ES-I3 (cell line): ENCODE measurements around the gene CAPN8.

ENCODE experiments used
- H3K36me3 ChIP-seq: 2 replicates; pipeline ENCODE4 v1.6.1; 2013; ENCODE audit warnings: mild to moderate bottlenecking, low read length, control low read depth, moderate library complexity; ENCODE audit not compliant: insufficient read depth
- H3K4me1 ChIP-seq: 2 replicates; pipeline ENCODE4 v1.6.1; 2013; ENCODE audit warnings: mild to moderate bottlenecking, control low read depth, low read length; ENCODE audit not compliant: insufficient read depth
- H3K9ac ChIP-seq: 2 replicates; pipeline ENCODE4 v1.6.1; 2013; ENCODE audit warnings: low read depth, mild to moderate bottlenecking, low read length, moderate library complexity
- H3K9me3 ChIP-seq: 2 replicates; pipeline ENCODE4 v1.6.1; 2013; ENCODE audit warnings: mild to moderate bottlenecking, low read length, moderate library complexity; ENCODE audit not compliant: control insufficient read depth, insufficient read depth

CAPN8 gene

DNA sequence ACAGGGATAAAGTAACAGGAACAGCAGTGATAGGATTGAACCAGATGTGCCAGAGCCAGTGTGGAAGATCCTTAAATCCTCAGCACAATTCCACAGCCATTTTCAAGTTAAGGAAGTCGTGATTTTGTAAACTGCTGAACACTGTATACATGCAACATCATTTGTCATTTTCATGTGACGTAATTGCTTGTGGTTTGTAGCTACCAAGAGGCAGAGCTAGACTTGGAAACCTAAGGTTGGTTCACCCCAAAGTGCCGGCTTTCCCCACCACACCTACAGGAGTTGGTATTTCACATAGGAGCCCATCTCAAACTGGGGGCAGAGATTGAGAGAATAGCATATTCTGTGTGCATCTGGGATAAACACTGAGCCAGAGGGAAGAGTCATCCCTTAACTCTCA, 113.9 kb downstream of the CAPN8 start:
- no peaks in the 10 kb centered on the region for H3K36me3 ChIP-seq
- peaks cover 4% of the 10 kb centered on the region; the same call in 1 of the 2 replicates for H3K4me1 ChIP-seq
- H3K9me3 ChIP-seq: no peaks in the 10 kb centered on the region
- H3K9ac ChIP-seq: no peak overlapping the region

- H3K4me1 ChIP-seq: peaks cover 4% of the 10 kb centered on the region; the same call in 1 of the 2 replicates
- no peaks in the 10 kb centered on the region for H3K36me3 ChIP-seq
- H3K9ac ChIP-seq: no peak overlapping the region
- no peaks in the 10 kb centered on the region for H3K9me3 ChIP-seq
Measured at GRCh38 chr1:223549740-223550139, 115.8 kb downstream of the CAPN8 start.

DNA sequence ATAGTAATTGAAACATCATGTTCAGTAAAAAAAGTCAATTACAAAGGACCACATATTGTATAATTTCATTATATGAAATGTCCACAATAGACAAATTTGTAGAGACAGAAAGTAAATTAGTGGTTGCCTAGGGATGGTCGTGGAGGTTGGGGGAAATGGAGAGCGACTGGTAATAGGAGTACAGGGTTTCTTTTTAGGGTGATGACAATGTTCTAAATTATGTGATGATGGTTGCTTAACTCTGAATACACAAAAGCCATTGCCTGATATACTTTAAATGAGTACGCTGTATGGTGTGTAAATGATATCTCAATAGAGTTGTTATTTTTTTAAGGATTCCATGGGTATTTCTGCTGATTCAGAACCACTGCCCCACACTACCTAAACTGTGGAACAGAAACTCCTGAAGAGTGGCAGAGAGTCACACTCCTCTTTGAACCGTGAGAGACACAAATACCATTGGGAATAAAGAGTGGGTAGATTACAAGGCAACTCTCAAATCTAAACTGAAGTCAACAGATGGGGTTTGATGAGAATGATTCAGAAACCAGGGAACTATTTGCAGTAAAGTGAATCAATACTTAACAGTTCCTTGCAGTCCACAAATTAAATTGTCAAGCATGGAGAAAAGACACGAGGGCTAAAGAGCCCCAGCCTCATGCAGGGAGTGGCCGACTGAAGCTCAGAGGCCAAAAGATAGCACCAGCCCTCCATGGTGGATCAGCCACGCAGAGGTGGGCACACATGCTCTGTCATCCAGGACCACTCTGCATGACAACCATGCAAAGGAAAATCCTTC, 118.0 kb downstream of the CAPN8 start:
- H3K36me3 ChIP-seq: no peaks in the 10 kb centered on the region
- H3K4me1 ChIP-seq: peaks cover 4% of the 10 kb centered on the region; the same call in 1 of the 2 replicates
- H3K9ac ChIP-seq: no peak overlapping the region
- H3K9me3 ChIP-seq: no peaks in the 10 kb centered on the region

DNA sequence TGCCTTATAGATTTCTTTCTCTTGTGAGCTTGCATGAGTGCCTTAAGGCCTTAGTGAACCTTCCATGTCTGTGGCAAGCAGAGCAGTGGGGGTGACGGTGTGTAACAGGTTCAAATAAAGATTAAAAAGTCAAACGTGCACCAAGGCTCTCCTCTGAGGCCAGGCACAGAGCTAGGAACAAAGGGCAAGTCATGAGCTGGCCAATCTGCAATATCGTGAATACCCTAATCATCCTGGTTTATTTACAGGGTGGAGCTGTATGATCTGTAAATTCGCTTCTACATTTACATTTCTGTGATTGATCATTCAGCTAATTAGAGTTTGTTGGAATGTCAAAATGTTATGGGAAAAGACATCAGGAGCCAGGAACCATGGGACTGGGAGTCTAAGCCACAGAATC, 120.2 kb downstream of the CAPN8 start:
- H3K9me3 ChIP-seq: no peaks in the 10 kb centered on the region
- peaks cover 2% of the 10 kb centered on the region; the same call in 1 of the 2 replicates for H3K4me1 ChIP-seq
- H3K9ac ChIP-seq: no peak overlapping the region
- no peaks in the 10 kb centered on the region for H3K36me3 ChIP-seq

- Histone ChIP-seq H3K9ac (no peak overlapping the region), H3K9me3 (no peaks in the 10 kb centered on the region), H3K4me1 (no peaks in the 10 kb centered on the region), H3K36me3 (no peaks in the 10 kb centered on the region)
Measured at GRCh38 chr1:223543560-223543959, 121.9 kb downstream of the CAPN8 start.

GRCh38 chr1:223542831-223543230, 122.7 kb downstream of the CAPN8 start:
- Histone ChIP-seq H3K9me3 (no peaks in the 10 kb centered on the region), H3K36me3 (no peaks in the 10 kb centered on the region), H3K9ac (no peak overlapping the region), H3K4me1 (no peaks in the 10 kb centered on the region)

- Histone ChIP-seq H3K9ac (no peak overlapping the region), H3K9me3 (no peaks in the 10 kb centered on the region), H3K36me3 (no peaks in the 10 kb centered on the region), H3K4me1 (no peaks in the 10 kb centered on the region)
Measured at GRCh38 chr1:223540485-223541106, 124.9 kb downstream of the CAPN8 start.

GRCh38 chr1:223539750-223540149, 125.8 kb downstream of the CAPN8 start:
- H3K9me3 ChIP-seq: no peaks in the 10 kb centered on the region
- H3K4me1 ChIP-seq: no peaks in the 10 kb centered on the region
- H3K36me3 ChIP-seq: no peaks in the 10 kb centered on the region
- no peak overlapping the region for H3K9ac ChIP-seq

DNA sequence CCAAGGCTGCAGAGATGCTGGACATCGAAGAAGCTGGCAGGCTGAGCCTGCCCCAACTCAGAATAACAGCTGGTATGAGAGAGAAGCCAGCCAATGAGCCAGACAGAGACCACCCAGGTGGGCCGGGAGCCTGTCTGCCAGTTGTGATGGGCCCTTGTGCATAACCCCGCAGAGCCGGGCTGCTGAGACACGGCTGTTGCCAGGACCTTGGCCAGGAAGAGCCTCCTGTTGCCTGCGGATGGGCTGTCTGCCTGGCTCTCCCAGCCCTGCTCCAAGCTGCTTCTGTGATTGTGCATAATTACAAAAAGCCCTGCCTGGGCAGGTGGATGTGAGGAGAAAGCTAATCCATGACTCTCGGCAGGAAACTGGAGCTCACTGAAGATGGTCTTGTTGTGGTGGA, 126.5 kb downstream of the CAPN8 start:
- H3K4me1 ChIP-seq: no peaks in the 10 kb centered on the region
- no peak overlapping the region for H3K9ac ChIP-seq
- H3K9me3 ChIP-seq: no peaks in the 10 kb centered on the region
- H3K36me3 ChIP-seq: no peaks in the 10 kb centered on the region

DNA sequence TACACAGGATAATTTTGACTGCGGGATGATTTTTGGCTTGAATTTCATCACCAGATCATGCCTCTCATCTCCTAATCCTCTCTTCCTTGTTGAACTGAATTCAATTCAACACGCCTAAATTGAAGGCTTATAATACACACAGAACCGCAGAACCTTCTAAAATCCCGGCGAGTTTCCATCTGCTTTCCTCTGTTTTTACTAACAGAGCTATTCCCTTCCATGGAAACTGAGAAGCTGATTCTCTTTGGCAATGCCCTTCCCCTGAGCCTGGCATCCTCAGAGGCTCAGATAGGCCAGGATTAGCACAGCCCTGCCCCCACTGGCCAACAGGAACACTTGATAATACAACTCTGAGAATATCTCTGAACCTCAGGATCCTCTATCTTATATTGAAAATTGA, 130.2 kb downstream of the CAPN8 start:
- Histone ChIP-seq H3K4me1 (no peaks in the 10 kb centered on the region), H3K36me3 (no peaks in the 10 kb centered on the region), H3K9ac (no peak overlapping the region), H3K9me3 (no peaks in the 10 kb centered on the region)

GRCh38 chr1:223534677-223535076, 130.8 kb downstream of the CAPN8 start:
- no peaks in the 10 kb centered on the region for H3K36me3 ChIP-seq

DNA sequence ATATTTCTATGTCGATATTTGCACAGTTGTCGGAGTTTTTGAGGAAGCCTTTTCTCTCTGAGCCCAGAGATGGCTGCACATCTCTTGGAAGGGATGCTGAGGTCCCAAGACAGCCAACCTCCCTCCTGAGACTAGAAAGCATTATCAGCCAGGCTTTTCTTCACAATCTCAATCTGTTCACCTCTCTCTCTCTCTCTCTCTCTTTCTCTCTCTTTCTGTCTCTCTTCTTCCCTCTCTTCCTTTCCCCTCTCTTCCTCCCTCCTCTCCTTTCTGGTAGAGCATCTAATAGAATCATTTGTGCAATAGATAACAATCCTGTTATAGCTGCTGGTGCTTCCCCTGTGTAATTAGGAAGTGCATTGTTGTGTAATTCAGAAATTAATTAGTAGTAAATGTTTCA, 131.8 kb downstream of the CAPN8 start:
- no peaks in the 10 kb centered on the region for H3K9me3 ChIP-seq
- no peaks in the 10 kb centered on the region for H3K36me3 ChIP-seq
- H3K4me1 ChIP-seq: no peaks in the 10 kb centered on the region
- no peak overlapping the region for H3K9ac ChIP-seq

More at GRCh38 chr1:223534677-223535076, 130.8 kb downstream of the CAPN8 start:
- H3K9me3 ChIP-seq: no peaks in the 10 kb centered on the region
- no peak overlapping the region for H3K9ac ChIP-seq
- no peaks in the 10 kb centered on the region for H3K4me1 ChIP-seq

DNA sequence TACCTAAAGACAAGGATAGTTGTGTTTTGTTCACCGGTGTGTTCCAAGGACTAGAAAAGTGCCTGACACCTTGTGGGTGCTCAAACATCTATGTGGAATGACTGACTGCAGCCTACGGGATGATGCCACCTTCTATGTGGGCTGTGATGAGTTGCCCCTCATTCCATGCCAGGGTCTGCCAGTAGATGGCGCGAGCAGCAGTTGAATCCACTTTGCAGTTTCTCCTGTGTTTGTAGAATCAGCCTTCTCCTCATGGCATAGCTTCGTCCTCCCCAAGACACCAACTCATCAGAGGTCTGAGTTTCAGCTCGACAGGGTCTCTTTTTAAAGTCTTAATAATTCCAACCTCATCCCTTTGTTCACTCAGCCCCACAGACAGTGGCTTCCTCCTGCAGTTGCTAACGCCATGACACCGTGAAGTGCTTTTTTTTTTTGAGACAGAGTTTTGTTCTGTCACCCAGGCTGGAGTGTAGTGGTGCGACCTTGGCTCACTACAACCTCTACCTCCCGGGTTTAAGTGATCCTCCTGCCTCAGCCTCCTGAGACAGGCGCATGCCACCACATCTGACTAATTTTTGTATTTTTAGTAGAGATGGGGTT, 133.7 kb downstream of the CAPN8 start:
- Histone ChIP-seq H3K9ac (no peak overlapping the region), H3K9me3 (peaks cover 5% of the 10 kb centered on the region; the same call in 1 of the 2 replicates), H3K4me1 (no peaks in the 10 kb centered on the region), H3K36me3 (no peaks in the 10 kb centered on the region)

GRCh38 chr1:223525957-223526356, 139.5 kb downstream of the CAPN8 start:
- Histone ChIP-seq H3K4me1 (no peaks in the 10 kb centered on the region), H3K9ac (no peak overlapping the region), H3K9me3 (peaks cover 5% of the 10 kb centered on the region; the same call in 1 of the 2 replicates), H3K36me3 (no peaks in the 10 kb centered on the region)

DNA sequence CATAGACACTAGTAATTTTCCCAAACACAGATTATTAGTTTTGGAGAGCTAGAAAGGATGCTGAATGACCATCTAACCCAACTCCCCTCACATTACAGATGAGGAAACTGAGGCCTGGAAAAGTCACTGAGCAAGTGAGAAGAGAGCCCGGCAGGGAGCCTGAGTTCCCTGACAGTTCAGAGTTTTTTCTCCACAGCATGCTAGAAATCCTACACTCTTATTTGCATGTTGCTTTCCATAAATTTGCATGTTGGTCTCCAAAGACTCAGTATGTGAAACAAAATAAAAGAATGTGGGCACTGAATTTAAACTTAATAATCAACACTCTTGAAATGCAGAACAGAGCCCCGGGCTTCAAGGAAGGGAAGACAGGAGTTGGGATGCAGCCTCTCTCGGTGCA, 140.0 kb downstream of the CAPN8 start:
- peaks cover 5% of the 10 kb centered on the region; the same call in 1 of the 2 replicates for H3K9me3 ChIP-seq

More for the DNA sequence above, 140.0 kb downstream of the CAPN8 start:
- no peak overlapping the region for H3K9ac ChIP-seq
- H3K36me3 ChIP-seq: no peaks in the 10 kb centered on the region
- no peaks in the 10 kb centered on the region for H3K4me1 ChIP-seq
